Amniotic epithelial cell (primary cell): ENCODE data around the gene OR4N2.
"Not testable (repeated sequence)": the region's sequence is repeated elsewhere in the genome, so short reads cannot be mapped to it uniquely, and the experiment has no call there.

Source experiments
- DNase-seq: peaks from one replicate; pipeline ENCODE4 v3.0.0-alpha.2; 2010; ENCODE audit warnings: low read depth

Gene OR4N2, protein sequence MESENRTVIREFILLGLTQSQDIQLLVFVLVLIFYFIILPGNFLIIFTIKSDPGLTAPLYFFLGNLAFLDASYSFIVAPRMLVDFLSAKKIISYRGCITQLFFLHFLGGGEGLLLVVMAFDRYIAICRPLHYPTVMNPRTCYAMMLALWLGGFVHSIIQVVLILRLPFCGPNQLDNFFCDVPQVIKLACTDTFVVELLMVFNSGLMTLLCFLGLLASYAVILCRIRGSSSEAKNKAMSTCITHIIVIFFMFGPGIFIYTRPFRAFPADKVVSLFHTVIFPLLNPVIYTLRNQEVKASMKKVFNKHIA

DNA sequence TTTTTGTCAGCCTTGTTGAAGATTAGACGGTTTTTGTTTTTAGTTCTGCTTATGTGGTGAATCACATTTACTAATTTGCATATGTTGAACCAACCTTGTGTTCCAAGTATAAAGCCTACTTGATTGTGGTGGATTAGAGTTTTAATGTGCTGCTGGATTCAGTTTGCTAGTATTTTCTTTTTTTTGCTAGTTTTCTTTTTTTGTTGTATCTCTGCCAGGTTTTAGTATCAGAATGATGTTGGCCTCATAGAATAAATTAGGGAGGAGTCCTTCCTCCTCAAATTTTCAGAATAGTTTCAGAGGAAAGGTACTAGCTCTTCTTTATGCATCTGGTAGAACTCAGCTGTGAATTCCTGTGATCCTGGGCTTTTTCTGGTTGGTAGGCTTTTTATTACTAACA, at the start of gene OR4N2:
Gene OR4N2, plus strand, starts transcription at position 301 of the 400 bp plus-strand sequence. CDS start 23,679 bp downstream, outside the sequence.
- not testable (repeated sequence) for DNase-seq

GRCh38 chr14:19754172-19754571, 49.4 kb upstream of the OR4N2 start:
- DNase-seq: no peak

- DNase-seq: not testable (repeated sequence)
These were observed 32.1 kb upstream of the OR4N2 start for GRCh38 chr14:19771491-19771890.

DNA sequence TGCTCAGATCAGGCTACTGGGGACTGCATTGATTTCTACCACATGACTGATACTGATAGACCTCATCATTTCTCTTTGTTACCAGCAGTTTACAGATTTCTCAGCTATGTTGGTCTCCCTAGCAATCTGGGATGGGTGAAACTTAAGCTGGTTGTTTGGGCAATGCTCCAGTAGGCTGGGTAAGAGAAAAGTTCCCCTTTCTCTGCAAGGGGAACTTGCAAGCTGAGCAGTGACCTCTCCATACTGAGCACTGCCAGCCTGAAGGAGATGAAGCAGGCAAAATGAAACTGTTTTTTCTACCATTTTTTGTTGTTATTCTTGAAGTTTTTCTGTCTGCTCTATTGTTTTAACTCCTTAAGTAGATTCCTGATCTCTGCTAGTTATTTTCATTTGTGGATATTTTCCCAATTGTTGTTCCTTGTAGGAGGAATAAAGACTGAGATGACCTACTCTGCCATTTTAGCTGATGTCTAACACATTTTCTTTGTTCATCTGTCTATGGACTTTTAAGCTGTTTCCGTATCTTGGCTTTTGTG, 31.6 kb upstream of the OR4N2 start:
- no peak for DNase-seq

GRCh38 chr14:19772454-19772853, 31.1 kb upstream of the OR4N2 start:
- DNase-seq: not testable (repeated sequence)

DNA sequence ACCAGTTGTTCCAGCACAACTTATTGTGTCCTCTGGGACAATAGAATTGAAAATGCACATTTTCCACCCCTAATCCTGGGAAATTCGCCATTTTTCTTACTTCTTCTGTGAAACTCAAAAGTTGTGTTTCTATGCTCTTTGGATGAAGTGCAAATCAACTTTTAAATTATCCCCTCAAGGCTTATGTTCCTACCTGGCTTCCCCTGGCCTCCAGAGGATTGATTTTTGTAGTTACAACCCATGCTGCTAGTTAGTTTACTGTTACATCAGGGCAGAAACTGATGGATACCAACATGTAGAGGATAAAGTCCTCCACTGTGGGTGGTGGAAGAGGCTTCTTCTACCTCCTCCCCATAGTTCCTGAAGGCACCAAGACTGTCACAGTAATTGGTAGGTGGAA, 30.4 kb upstream of the OR4N2 start, which contains the start of gene OR4M1:
Gene OR4M1, plus strand, starts transcription at position 301 of the 400 bp plus-strand sequence. CDS start 6,819 bp downstream, outside the sequence.
- not testable (repeated sequence) for DNase-seq

DNA sequence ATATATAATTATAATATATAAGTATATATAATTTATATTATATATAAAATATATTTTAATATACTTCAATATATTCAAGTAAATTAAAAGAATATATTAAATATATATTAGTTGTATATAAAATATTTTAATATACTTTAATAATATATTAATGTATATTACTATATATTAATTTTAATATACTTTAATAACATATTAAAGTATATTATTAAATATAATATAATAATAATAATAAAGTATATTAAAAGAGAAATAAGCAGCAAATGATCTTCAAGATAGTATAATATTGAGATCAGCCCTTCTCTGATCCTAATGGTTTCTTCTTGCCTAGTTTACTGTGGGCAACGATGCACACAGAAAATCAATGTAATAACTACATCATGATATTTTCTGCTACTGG, 28.0 kb upstream of the OR4N2 start:
- no peak for DNase-seq

- DNase-seq: not testable (repeated sequence)
These were observed 17.7 kb upstream of the OR4N2 start for GRCh38 chr14:19785848-19786247.

DNA sequence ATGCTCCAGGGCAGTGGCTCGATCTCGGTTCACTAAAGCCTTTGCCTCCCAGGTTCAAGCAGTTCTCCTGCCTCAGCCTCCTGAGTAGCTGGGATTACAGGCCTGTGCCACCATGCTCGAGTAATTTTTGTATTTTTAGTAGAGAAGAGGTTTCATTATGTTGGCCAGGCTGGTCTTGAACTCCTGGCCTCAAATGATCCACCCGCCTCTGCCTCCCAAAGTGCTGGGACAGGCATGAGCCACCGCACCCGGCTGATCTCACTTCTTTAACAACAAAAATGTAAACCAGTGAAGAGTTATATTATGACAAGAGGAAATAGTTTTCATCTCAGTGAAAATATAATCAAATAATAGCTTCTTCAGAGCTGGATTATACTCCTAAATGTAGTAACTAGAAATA, 16.3 kb upstream of the OR4N2 start:
- not testable (repeated sequence) for DNase-seq

- not testable (repeated sequence) for DNase-seq
These were observed 15.4 kb upstream of the OR4N2 start for GRCh38 chr14:19788150-19788549.

DNA sequence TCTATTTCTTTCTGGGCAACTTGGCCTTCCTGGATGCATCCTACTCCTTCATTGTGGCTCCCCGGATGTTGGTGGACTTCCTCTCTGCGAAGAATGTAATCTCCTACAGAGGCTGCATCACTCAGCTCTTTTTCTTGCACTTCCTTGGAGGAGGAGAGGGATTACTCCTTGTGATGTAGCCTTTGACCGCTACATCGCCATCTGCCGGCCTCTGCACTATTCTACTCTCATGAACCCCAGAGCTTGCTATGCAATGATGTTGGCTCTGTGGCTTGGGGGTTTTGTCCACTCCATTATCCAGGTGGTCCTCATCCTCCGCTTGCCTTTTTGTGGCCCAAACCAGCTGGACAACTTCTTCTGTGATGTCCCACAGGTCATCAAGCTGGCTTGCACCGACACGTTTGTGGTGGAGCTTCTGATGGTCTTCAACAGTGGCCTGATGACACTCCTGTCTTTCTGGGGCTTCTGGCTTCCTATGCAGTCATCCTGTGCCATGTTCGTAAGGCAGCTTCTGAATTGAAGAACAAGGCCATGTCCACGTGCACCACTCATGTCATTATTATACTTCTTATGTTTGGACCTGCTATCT, 7.0 kb upstream of the OR4N2 start:
- DNase-seq: not testable (repeated sequence)

GRCh38 chr14:19799880-19800279, 3.7 kb upstream of the OR4N2 start:
- DNase-seq: no peak

- DNase-seq: no peak
These were observed 3.1 kb upstream of the OR4N2 start for GRCh38 chr14:19800282-19801117.

DNA sequence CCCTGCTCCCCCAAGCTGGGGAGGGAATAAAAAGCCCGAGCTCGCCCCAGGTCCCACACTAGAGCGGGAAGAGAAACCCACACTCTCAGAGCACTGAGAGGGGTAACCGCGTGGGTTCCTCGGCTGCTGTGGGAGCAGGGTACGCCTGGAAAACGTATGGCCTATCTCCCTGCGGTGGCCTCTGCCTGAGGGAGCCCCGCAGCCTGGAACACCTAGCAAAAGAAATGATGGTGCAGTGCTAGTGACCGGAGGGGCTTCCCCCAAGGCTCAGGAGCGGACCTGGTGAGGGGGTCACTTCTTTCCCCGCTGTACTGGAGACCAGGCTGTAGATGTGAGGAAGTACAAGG, 2.5 kb upstream of the OR4N2 start:
- no peak for DNase-seq

DNA sequence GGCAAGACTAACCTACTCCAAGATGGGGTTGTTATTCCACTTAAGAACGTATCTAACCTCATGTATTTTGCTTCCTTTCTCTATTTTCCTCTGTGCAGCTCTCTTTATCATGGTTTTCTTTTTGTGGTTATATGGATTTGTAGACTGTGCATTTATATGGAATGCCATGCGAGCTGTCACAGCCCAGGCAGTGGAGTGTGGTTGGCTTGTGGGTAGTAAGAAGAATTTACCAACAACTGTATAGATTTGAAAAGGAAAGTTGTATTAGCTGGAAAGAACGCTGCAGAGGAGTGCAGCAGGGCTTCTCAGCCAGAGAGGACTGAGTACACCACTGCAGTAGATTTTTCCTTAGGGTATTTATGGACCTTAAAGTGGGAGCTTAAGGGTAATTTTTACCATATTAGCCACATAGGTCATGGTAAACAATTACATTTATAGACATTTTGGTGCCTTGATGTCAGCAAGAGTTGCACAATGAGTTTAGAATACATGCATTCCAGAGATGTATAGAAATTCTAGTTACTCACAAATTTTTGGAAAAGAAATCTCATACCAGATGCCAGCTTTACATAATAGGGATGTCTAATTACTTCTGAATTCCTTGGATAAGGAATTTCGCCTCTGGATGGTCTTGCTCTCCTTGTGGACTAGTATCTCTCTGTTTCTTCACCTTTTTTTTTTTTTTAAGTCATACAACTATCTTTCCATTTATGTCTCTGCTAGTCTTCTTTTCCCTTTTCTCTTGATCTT, 9.8 kb downstream of the OR4N2 start:
- DNase-seq: not testable (repeated sequence)

DNA sequence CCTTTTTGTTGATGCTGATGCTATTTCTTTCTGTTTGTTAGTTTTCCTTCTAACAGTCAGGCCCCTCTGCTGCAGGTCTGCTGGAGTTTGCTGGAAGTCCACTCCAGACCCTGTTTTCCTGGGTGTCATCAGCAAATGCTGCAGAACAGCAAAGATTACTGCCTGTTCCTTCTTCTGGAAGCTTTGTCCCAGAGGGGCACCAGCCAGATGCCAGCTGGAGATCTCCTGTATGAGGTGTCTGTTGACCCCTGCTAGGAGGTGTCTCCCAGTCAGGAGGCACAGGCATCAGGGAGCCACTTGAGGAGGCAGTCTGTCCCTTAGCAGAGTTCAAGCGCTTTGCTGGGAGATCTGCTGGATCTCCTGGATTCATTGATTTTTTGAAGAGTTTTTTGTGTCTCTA, 16.3 kb downstream of the OR4N2 start:
- DNase-seq: not testable (repeated sequence)

GRCh38 chr14:19821016-19821415, 17.4 kb downstream of the OR4N2 start:
- DNase-seq: not testable (repeated sequence)

GRCh38 chr14:19823178-19823577, 19.6 kb downstream of the OR4N2 start:
- no peak for DNase-seq

- no peak for DNase-seq
These were observed 20.2 kb downstream of the OR4N2 start for GRCh38 chr14:19823765-19824164.

DNA sequence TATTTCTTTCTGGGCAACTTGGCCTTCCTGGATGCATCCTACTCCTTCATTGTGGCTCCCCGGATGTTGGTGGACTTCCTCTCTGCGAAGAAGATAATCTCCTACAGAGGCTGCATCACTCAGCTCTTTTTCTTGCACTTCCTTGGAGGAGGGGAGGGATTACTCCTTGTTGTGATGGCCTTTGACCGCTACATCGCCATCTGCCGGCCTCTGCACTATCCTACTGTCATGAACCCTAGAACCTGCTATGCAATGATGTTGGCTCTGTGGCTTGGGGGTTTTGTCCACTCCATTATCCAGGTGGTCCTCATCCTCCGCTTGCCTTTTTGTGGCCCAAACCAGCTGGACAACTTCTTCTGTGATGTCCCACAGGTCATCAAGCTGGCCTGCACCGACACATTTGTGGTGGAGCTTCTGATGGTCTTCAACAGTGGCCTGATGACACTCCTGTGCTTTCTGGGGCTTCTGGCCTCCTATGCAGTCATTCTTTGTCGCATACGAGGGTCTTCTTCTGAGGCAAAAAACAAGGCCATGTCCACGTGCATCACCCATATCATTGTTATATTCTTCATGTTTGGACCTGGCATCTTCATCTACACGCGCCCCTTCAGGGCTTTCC, 24.2 kb downstream of the OR4N2 start:
- not testable (repeated sequence) for DNase-seq

DNA sequence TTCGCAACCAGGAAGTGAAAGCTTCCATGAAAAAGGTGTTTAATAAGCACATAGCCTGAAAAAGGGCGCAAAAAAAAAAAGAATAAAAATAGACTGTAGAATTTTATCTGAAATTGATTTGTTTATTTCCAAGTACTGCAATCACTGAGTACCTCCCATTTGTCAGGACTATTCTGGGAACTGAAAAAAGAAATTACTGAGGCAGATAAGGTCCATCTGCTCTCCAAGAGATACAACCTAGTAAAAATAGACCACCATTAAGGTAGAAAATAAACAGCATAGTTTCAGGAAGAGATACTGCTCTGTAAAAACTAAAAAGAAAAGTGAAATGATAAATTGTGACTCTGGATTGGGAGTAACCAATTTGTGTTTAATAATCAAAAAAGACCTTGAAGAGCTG, 24.7 kb downstream of the OR4N2 start:
- DNase-seq: no peak
